IPS-NIHi11 (cell line): ENCODE data around the gene MTRF1.
A peak's percentile ranks its signal among the peaks of the same experiment; 100 is the strongest.
"Not testable (repeated sequence)": the region's sequence is repeated elsewhere in the genome, so short reads cannot be mapped to it uniquely, and the experiment has no call there.

Experiments
- DNase-seq: peaks from one replicate; pipeline ENCODE4 v3.0.0; 2012; ENCODE audit warnings: mixed read lengths, low spot score

Gene MTRF1

GRCh38 chr13:41279156-41279555 lies 15.8 kb upstream of the MTRF1 start:
- DNase-seq: not testable (repeated sequence)

- DNase-seq: no peak
Observed at GRCh38 chr13:41276824-41277223, 13.4 kb upstream of the MTRF1 start.

DNA sequence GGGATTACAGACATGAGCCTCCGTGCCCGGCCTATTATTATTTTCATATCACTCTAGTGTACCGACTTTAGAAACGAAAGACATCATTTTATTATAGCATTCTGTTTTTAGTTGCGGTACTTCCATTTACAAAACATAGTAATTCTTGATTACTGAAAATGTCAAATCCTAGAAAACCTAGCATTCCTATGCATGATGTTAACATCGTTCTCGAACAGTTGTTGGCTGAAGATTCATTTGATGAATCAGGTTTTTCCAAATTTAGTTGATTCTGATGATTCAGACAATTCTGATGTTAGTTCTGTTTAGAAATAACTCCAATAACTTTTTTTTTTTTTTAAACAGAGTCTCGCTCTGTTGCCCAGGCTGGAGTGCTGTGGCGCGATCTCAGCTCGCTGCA lies 11.5 kb upstream of the MTRF1 start:
- no peak for DNase-seq

DNA sequence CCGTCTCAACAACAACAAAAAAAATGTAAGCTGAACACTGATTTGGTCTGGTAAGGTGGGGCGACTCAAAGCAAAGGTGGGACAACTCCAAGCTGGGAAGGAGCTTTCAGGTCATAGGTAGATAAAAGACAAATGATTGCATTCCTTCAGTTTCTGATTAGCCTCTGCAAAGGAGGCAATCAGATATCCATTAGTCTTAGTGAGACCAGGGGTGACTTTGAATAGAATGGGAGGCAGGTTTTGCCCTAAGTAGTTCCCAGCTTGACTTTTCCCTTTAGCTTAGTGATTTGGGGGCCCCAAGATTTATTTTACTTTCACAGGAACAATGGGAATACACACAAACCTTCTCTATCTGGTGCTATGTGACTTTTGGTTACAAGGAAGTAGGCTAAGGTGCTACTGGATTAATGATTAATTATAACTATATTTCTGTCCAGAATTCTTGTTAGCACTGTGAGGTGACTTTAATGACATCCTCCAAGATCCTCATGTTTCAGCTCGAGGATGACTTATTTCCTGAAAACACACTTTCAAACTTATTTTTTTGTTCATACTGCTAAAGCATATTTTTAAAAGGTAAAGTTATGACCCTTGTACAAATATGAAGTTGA lies 10.6 kb upstream of the MTRF1 start:
- no peak for DNase-seq

- no peak for DNase-seq
Observed at GRCh38 chr13:41271456-41272285, 8.3 kb upstream of the MTRF1 start.

DNA sequence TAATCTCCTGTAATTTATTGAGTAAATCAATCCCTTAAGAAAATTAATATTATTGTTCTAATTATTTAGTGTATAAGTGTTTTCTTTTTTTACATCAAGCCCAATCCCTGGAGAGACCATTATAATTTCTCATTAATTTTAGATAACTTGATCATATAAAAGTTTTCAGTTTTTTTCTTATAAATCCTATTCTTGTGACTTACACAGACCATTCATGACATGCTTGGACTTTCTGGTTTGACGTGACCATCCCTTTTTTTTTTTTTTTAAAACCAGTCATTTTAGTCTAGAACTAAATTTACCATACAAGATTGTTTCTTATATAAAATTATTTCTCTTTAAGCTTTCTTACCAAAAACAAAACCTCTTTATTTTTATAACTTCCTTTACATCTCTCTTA lies 5.4 kb upstream of the MTRF1 start:
- DNase-seq: no peak

DNA sequence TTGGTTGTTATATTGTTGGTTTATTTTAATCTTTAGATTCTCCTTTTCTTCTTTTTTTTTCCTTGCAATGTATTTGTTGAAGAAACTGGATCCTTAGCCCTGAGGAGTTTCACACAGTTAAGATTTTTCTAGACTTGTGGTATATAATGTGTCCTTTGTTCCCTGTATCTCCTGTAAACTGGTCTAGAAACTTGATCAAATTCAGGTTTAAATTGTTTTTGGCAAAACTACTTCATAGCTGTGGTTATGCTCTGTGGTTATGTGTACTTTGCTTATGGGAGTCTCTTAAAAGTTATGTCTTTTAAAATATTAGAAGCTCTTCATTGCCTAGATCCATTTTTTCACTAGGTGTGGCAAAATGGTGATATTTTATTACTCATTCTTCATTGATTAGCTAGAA lies 3.7 kb upstream of the MTRF1 start:
- DNase-seq: no peak

DNA sequence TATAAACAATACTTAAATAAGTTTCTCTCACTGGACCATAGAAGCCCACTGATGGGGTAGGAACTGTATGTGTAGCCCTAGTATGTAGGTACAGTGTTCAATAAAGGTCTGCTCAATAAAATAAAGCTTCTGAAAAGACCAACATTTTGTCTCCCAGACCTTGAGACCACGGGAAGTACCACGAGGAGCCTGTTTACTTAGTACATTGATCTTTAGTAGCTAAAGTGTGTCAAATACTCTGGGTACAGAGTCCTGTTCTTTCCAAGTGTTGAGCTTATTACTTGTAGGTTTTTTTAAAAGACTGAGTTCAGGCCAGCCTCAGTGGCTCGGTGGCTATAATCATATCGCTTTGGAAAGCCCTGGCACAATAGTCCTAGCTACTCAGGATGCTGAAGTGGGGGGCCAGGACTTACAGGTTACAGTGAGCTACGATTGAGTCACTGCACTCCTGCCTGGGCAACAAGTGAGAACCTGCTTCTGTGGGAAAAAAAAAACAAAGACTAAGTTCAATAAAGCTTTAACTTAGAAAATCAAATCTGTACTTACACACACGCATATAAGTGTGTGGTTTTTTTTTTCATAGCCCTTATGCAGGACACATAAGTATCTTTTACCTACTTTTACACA lies 3.4 kb downstream of the MTRF1 start:
- DNase-seq: no peak

DNA sequence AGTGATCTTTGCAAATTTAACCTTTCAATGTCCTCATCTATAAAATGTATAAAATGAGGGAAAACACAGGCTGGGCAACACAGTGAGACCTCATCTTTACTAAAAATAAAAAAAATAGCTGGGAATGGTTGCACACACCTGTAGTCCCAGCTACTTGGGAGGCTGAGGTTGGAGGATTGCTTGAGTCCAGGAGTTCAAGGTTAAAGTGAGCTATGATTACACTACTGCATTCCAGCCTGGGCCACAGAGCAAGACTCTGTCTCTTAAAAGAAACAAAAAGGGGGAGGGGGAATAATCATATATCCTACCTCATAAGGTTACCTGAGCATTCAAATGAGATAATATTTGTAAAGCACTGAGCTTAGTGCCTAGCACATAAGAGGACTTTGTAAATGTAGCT lies 5.8 kb downstream of the MTRF1 start:
- no peak for DNase-seq

DNA sequence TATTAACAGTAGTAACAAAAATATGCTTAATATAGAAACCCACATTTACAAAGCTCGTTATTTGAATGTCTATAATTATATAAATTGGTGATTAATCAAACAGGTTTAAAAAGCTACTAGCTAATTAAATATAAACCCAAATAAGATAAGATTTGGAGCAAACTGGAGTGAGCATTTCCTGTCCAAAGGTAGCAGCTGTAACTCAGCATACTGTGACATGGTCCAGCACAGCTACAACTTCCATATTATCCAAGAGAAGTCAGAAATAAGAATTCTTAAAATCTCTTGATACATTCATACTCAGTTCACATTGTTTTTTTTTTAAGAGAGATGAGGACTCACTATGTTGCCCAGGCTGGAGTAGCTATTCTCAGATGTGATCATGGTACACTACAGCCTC lies 8.5 kb downstream of the MTRF1 start:
- DNase-seq: no peak

GRCh38 chr13:41250993-41251392 lies 12.4 kb downstream of the MTRF1 start:
- no peak for DNase-seq

DNA sequence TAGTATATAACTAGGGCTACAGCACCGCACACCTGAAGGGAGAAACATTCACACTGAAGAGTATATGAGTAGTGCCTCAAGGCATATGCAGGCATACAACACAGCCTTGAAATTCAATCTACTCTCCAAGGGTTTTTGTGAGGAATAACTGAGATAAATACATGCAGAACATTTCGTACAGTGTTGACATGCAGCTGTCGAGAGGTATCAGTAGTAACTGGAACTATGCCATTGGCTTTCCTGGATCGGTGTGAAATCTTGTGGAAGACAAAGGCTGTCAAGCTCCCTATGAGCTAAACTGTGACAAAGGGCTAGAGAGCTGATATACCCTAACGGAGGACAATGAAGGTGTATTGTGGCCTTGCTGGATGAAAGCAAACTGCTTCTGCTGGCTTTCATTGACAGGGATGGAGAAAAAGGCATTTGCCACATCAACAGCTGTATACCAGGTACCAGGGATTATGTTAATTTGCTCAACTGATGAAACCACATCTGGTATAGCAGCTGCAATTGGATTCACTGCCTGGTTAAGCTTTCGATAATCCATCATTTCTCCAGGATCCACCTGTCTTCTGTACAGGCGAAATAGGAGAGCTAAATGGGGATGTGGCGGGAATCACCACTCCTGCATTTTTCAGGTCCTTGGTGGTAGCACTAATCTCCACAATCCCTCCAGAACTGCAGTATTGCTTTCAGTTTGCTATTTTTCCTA lies 16.3 kb downstream of the MTRF1 start:
- no peak for DNase-seq

DNA sequence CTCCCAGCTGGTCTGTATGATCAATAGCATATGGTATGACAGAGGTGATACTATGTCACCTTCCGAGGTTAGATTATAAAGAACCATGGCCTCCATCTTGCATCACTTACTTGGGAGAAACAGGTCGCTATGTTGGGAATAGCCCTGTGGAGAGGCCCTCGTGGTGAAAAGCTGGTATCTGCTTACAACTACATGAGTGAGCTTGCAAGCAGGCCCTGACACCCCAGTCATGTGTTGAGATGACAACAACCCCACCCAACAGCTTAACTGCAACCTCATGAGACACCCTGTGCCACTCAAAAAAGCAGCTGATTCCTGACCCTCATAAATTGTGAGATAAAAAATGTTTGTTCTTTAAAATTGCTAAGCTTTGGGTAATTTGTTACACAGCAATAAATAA lies 18.8 kb downstream of the MTRF1 start:
- no peak for DNase-seq

GRCh38 chr13:41241626-41242025 lies 21.8 kb downstream of the MTRF1 start:
- DNase-seq: no peak

DNA sequence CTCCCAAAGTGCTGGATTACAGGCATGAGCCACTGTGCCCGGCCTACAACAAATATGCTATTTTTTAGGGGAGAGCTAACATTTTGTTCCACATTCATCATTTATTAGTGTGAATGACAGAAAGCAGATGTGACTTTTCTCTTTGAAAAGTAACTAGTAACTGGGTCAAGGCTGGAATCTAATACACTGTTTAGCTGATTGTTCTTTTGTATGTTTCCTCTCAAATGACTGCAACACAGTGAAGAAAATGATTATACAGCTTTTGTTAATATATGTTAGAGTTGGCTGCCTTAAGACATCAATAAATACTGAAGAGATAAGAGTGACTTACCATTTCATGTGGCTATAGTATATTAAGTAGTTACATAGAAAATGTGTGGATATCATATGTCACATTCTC lies 27.0 kb downstream of the MTRF1 start:
- DNase-seq: no peak

GRCh38 chr13:41232578-41233480 lies 30.5 kb downstream of the MTRF1 start:
- DNase-seq: no peak

DNA sequence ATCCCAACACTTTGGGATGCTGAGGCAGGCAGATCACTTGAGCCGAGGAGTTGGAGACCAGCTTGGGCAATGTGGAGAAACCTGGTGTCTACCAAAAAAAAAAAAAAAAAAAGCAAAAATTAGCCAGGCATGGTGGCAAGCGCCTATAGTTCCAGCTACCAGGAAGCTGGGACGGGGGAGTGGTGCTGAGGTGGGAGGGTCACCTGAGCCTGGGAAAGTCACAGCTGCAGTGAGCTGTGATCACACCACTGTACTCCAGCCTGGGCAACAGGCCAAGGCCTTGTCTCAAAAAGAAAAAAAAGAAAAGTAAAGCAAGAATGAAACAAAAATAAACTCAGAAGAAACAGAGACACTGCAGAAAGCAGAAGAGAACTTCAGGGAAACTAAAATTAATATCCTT lies 31.6 kb downstream of the MTRF1 start:
- peak; percentile 21 for DNase-seq

GRCh38 chr13:41231025-41231677 lies 32.2 kb downstream of the MTRF1 start:
- no peak for DNase-seq

- DNase-seq: no peak
Observed at GRCh38 chr13:41229356-41229755, 34.0 kb downstream of the MTRF1 start.

GRCh38 chr13:41224113-41225110 lies 39.0 kb downstream of the MTRF1 start:
- DNase-seq: no peak
